ENCODE results near the gene SLC22A23.

The SLC22A23 gene

DNA sequence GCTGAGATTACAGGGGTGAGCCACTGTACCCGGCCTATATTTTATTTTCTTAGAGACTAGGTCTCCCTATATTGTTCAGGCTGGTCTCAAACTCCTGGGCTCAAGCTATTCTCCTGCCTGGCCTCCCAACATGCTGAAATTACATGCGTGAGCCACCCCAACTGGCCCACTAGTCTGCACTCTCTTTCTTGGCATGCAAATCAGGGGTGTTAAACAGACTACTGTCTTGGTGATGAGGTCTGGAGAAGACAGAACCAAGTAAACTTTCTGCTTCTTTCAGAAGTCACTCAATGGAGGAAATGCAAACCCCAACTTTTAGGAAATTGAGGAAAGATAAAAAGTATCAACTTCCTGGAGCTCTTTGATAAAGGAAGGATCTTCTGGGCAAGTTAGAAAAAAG, 221.4 kb downstream of the SLC22A23 start:
- DNase-seq: no peak

DNA sequence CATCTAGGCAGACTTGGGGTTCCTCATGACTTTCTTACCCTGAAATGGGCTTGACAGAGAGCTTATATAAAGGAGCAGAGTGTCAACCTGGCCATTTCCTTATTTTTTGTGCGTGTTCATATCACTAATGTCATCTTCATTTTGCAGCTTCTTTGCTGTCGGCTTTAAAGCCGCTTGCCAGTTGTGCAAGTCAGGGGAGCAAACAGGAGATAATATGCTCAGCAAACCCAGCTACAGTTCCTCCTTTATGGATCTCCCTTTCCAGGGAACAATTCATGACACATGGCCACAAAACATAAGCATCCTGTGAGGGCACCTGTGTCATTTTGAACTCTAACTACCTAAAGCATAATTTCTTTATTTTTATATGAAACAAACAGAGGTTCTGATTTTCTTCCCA, 222.9 kb downstream of the SLC22A23 start:
- DNase-seq: no peak

DNA sequence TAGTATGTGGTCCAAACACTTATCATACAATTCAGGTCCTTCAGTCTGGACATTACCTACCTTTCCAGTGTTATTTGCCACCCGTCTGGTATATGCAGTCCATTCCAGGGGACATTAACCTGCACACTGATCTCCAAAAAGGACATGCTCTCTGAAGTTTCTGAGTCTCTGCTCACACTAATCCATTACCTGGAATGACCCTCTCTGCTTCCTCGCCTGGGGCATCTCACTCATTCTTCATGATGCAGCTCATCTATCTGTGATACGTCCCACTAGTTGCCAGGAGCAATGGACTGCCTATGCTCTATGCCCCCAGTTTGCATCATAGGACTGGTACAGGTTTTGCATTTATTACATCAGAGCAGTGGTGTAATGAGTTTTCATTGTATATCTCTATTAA, 223.5 kb downstream of the SLC22A23 start:
- DNase-seq: no peak

DNA sequence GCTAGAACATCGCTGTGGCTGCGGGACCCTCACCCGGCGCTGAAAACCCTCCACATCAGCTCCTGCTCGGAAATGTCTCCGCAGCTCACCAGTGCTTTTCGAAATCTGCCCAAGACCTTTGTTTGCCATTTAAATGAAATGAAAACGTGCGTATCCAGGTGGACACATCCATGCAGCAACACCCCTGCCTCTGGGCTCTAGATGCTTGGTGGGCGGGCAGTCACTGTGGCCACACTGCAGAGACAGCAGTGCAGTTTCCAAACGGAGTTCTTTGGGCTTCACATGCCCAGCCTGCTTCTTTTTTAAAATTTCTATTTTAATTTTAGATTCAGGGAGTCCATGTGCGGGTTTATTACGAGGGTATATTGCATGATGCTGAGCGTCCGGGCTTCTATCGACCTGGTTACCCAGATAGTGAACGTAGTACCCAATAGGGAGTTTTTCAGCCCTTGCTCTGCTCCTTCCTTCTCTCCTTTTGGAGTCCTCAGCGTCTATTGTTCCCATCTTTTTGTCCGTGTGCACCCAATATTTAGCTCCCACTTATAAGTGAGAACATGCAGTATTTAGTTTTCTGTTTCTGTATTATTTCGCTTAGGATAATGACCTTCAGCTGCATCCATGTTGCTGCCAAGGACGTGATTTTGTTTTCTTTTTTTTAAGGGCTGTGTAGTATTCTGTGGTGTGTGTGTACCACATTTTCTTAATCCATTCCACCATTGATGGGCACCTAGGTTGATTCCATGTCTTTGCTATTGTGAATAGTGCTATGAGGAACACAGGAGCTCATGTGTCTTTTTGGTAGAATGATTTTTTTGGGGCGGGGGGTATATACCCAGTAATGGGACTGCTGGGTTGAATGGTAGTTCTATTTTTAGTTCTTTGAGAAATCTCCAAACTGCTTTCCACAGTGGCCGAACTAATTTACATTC, 224.6 kb downstream of the SLC22A23 start:
- peak; percentile 33 for DNase-seq

DNA sequence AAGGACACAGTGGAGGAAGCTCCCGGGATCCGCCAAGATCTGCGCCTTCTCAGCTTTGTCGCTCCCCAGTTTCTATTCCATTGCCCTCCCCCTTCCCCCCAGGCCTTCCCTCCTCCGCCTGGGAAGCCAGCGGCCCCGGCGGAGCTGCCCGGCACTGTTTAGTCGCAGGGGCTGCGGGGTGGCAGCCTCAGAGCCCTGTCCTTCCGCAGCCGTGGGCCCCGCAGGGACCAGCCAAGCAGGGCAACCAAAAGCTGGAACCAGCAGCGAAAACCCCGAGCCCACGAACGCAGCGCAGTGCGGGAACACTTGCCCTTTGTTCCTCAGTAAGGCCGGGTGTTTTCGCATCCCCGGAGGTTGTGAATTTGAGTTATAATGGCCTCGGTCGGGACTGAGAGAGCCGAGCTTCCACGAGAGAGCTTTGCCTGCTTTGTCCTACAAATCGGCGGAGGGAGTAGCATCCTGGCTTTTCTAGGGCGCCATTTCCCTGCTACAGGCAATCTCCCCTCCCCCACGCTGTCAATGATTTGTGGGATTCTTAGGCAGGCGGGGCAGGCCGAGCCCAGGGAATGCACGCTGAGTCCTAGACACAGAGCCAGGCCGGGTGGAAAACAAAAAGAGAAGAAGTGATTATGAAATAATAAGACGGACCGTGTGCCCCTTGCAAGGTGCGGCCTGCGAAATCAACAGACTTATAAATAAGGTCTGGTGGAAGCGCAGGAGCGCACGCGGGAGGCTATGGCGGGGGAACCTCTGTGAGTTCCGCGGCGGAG, 225.4 kb downstream of the SLC22A23 start:
- DNase-seq: peak; percentile 94

DNA sequence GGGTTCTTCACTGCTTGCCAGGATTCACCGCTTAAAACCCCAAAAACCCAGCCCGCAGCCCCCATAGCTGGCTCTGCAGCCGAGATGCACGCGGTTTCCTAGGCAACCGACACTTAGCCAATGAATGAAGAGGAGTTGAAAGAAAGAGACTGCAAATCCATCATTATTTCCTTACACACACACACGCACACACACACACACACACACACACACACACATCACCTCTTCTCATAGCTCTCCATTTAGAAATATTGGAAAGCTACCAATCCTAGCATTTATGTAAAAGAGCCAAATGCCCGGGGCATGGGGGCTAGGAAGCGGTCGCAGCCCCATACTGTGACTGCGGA, 226.0 kb downstream of the SLC22A23 start:
- peak; percentile 89 for DNase-seq

DNA sequence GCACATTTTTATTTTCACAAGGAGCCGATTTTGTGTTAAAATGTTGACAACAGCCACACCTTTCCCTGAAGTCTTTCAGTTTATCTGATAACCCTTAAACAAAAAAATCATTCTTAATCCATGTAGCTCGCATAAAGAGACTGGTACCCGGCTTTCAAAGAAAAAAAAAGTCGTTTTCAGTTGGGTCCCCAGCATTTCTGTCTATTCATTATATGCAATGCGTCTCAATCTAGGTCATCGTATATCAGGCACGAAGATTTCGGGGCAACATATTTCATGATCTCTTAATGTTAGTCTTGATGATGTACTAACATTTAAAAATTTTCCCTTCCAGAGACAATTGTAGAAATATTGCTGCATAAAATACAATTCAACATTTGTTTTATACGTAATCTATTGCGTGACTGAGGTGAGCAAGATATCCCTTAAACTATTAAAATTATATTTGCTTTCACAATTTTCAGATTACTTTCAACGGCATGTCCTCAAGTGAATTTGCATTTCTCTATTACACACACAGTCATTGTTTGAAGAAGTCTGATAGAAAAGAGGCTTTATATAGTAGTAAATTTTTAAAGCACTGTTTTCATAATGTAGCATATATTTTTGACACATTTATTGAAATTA, 226.5 kb downstream of the SLC22A23 start:
- DNase-seq: no peak

DNA sequence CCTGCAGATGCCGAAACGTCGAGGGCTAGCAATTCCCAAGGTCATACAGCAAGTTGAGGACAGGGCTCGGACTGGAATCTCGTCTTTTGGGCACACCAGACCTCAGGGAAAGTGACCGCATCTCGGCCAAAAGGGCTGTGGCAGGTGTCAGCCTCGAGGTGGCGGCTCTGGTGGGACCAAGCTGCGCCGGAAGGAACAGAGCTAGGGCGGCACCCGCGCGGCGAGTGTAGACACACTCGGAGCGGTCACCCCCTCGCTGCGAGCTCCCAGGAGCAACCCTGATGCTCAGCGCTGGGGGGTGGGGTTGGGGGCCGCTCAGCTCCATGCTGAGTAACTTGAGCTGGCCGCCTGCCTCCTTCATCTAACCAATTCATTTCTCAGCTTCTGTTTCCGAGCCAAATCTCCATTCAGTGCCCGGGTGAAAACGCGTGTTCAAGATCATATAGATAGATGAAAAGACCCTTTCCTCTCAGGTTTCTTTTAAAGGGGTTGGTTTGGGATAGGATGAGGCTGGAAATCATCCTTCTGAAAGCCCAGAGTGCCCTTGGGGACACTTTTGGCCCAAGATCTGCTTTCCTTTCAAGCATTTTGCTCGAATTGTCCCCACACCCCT, 227.2 kb downstream of the SLC22A23 start:
- peak; percentile 87 for DNase-seq

DNA sequence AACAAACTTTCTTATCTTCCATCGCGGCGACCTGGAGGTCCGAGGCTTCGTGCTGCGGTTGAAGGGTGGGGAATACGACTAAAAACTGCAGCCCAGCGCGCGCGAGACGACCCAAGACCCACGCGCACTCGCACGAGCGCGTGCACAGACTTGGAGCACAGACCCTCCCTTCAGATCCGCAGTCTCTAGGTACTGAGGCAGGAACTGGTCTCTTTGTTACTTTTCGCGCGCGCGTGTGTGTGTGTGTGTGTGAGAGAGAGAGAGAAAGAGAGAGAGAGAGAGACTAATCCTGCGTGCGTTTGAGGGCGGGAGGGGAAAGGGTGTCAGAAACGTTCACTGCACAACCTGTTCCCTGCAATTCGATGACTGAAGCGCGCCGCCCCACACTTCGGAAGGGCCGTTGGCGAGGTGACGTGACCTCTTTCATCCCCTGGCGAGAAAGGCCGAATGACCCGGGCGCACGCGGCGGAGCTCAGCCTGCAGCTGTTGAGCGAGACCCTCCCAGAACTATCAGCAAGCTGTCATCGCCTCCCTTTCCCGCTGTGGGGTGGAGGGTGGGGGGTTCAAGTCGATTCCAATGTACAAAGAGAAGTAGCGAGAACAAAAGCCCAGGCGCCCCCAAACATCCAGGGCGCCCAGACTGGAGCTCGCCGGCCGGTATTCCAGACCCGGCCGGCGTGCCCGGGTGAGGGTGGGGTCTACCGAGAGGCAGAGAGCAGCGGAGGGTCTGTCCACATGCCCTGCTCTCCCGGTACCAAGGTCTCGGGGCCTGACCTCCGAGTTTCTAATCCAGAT, 227.9 kb downstream of the SLC22A23 start:
- DNase-seq: peak; percentile 84

DNA sequence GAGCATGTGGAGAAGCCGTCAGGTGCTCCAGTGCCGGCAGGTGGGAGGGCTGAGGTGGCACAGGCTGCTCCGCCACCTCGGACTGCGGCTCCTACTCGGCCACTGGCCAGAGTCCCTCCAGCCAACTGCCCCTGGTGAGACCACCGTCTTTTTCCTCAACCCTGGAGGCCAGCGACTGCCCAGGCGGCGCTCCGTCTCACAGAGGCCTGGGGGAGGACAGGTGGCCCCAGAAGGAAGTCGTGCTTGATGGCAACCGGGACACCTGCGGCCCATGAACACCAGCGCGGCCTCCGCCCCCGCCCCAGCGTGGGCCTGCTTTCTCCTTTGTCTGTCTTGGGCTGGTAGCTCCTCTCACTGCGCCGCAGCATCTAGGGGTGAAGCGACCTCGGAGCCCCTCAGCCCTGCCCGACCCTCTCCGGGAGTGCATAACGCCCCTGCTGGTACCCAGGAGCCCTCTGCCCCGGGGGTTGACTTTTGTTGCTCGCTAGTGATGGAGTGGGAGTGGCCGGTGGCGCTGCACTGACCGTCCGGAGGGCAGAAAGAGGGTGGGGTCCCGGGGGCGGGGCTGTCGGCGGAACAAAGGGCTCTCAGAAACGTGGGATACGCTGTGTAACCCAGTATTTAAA, 228.7 kb downstream of the SLC22A23 start:
- peak; percentile 86 for DNase-seq

DNA sequence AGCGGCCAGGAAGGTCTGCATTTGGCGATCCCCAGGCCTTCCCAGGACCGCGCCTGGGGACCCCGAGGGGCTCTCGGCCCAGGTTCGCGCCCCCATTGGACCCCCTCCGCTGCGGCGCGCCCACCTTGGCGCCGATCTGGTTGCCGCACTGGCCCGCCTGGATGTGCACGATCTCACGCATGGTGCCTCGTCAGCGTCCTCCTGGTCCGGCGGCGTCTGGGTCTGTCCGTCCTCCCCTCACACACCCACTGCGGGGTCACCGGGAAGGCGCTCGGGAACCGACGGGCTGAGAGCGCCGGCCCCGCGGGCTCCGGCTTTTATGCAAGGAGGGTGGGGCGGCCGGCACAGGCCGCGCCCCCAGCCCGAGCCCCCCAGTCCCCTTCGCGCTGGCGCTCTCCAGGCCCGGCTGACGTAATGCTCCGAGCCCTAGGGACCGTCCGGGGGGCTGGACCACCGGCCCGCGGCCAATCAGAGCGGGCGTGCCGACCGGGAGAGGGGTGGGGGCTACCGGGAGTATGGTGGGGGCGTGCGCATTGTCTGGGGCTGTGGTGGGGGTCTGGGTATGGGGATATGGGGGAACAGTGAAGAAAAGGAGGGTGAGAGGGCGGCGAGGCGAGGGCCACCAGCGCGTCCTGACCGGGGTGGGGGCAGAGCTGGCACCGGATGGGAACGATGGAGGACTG, 229.3 kb downstream of the SLC22A23 start, which contains the start of gene TUBB2B:
Gene TUBB2B, minus strand, starts transcription at position 291 of the 683 bp plus-strand sequence. Its CDS starts 110 bp downstream, at position 181.
- peak; percentile 96 for DNase-seq

DNA sequence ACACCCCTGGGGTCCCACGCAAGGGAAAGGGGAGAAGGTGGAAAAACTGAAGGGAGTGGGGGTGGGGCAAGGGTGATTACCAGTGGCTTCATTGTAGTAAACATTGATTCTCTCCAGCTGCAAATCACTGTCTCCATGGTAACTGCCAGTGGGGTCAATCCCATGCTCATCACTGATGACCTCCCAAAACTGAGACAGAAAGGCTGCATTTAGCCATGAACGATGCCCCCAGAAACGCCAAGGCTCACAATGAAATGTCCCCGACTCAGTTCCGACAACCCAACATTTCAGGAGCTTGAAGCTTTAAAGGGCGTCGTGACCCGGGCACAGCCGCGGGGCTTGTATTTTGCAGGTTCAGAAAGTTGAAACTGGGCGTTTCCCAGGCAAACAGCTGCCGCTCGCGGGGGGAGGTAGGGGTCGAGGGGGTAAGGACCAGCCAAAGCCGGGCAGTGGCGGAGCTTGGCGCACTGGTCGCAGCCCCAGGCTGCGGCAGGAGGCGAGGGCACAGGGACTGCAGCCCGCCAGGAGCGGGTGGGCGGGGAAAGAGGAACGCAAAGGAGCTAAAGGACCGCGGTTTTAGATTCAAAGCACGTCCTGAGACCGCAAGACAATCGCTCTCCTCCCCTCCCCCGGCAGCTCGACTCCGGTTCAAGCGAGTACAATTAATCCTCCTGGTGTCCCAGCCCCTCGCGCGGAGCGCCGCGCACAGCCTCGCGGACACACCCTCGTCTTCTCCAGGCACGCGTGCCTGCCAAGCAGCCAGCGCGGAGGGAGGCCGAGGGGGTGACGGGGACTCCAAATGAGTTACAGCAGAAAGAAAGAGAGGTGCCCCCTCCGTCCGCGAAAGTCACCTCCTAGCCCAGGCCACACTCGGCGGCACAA, 230.1 kb downstream of the SLC22A23 start:
- DNase-seq: peak; percentile 68

DNA sequence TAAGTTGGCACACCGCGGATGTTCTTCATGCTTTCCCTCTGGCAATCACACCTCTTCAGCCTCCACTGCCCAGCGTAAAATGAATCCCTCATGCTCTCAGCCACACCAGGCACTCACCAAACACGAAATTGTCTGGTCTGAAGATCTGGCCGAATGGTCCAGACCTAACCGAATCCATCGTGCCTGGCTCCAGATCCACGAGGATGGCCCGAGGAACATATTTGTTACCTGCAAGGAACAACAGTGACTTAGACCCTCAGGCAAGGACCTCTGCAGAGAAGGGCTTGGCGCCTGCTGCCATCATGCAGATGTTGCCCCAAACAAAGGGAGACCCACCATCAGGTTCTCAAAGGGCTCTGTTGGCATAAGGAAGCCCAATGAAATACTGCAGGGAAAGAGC, 230.8 kb downstream of the SLC22A23 start:
- no peak for DNase-seq

DNA sequence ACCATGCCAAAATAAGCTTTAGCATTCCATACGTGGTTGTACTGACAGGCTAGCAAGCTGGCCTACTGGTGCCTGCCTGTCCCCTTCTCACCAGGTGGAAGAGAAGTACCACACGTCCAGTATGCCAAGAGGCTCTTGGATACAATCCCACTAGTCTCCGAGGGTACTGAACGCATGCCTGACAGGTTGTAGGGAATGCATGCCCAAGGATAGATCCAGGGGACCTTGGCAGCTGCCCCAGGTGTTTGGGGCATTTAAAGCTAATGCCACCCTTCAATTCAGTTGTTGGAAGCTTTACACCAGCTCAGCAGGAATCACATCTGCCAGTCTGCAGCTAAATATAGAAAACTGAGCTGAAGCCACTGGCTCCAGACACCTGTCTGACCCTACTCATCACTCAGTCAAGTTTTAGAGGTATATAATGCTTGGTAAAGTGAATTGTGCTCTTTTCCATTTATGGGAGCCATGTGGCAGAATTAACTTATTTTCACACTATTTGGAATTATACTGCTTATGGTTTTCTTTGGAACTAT, 234.3 kb downstream of the SLC22A23 start:
- peak; percentile 93 for DNase-seq

DNA sequence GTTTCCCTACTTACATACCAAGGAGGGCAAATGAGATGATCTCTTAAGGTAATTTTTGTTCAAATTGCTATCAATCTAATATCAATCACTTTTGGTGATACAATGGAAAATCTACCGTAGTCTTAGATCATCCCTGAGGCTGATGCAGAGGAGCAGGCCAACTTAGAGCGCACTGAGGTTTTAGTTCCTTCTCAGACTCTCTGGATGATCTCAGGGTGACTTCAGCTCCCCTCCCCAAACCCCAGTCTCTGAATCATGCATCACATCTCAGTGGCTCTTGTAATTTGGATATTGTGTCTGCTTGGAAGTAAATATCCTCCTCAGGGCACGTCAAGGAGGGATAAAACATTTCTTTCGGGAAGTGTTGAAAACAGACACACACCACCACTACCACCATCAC, 235.3 kb downstream of the SLC22A23 start:
- no peak for DNase-seq

DNA sequence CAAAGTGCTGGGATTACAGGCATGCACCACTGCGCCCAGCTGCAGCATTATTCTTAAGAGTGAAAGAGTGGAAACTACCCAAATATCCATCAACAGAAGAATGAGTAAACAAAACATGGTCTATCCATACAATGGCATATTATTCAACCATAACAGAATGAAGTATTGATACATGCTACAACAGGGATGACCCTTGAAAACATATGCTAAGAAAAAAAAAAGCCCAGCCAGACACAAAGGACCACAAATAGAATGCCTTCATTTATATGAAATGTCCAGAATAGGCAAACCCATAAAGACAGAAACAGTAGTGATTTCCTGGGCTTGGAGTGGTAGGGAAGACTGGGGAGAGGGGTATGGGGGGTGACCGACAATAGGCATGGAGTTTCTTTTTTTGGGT, 236.5 kb downstream of the SLC22A23 start:
- DNase-seq: no peak

Data from COR-L47 (cell line).